RPMI8226 (cell line): ENCODE data around the gene OR4S2.

Experiments used
- DNase-seq: peaks from one replicate; pipeline ENCODE4 v3.0.0-alpha.2; 2015

Gene OR4S2

GRCh38 chr11:55648027-55648426, at the start of gene OR4S2:
Gene OR4S2 (plus strand): TSS chr11:55648327. CDS start chr11:55650904, 2,577 bp downstream.
- DNase-seq: no peak

- DNase-seq: no peak
Measured at GRCh38 chr11:55607545-55607944, 40.6 kb upstream of the OR4S2 start, which contains the start of gene OR4C11. Gene OR4C11 (minus strand): TSS chr11:55607645. CDS start chr11:55604373, 3,272 bp downstream.

- DNase-seq: no peak
Measured at GRCh38 chr11:55624531-55624930, 23.6 kb upstream of the OR4S2 start.

- DNase-seq: no peak
Measured at GRCh38 chr11:55634813-55635212, 13.3 kb upstream of the OR4S2 start, which contains the start of gene OR4P4. Gene OR4P4 (plus strand): TSS chr11:55635113.

- DNase-seq: no peak
Measured at GRCh38 chr11:55652560-55652959, 4.4 kb downstream of the OR4S2 start.

- DNase-seq: no peak
Measured at GRCh38 chr11:55655096-55655495, 7.0 kb downstream of the OR4S2 start.

- DNase-seq: peak; percentile 83
Measured at GRCh38 chr11:55658031-55658573, 10.0 kb downstream of the OR4S2 start.

- DNase-seq: no peak
Measured at GRCh38 chr11:55658608-55659007, 10.5 kb downstream of the OR4S2 start.

- no peak for DNase-seq
Measured at GRCh38 chr11:55661901-55662300, 13.8 kb downstream of the OR4S2 start, which contains the start of gene OR4C6. Gene OR4C6 (plus strand): TSS chr11:55662201. CDS start chr11:55665167, 2,966 bp downstream.

GRCh38 chr11:55669376-55669775, 21.2 kb downstream of the OR4S2 start:
- no peak for DNase-seq

GRCh38 chr11:55673860-55674259, 25.7 kb downstream of the OR4S2 start:
- DNase-seq: no peak

GRCh38 chr11:55697817-55698216, 49.7 kb downstream of the OR4S2 start:
- DNase-seq: no peak

- DNase-seq: no peak
Measured at GRCh38 chr11:55701429-55701828, 53.3 kb downstream of the OR4S2 start.
